Activated T-cell treated with anti-CD3 and anti-CD28 coated beads, Interleukin-2, amount 50 U/mL, for 24 hours (primary cell): ENCODE measurements around the gene ARMH1.

Experiments
- DNase-seq: peaks from one replicate; pipeline ENCODE4 v3.0.0-alpha.2; 2020
- H3K27ac Mint-ChIP-seq: 2 replicates; pipeline ENCODE4 v1.8.0; 2020; ENCODE audit warnings: mild to moderate bottlenecking, mixed read lengths
- H3K27me3 Mint-ChIP-seq: 2 replicates; pipeline ENCODE4 v1.8.0; 2020; ENCODE audit warnings: mixed read lengths
- H3K36me3 Mint-ChIP-seq: 2 replicates; pipeline ENCODE4 v1.8.0; 2020; ENCODE audit warnings: low read depth, mixed read lengths
- H3K4me1 Mint-ChIP-seq: 2 replicates; pipeline ENCODE4 v1.8.0; 2020; ENCODE audit warnings: low read depth, mixed read lengths
- H3K4me3 Mint-ChIP-seq: 2 replicates; pipeline ENCODE4 v1.8.0; 2020; ENCODE audit warnings: mild to moderate bottlenecking, moderate library complexity, mixed read lengths
- H3K9me3 Mint-ChIP-seq: 2 replicates; pipeline ENCODE4 v1.8.0; 2020; ENCODE audit warnings: mixed read lengths

The ARMH1 gene

GRCh38 chr1:44707959-44708831 is 33.7 kb downstream of the ARMH1 start:
- Mint-ChIP-seq H3K4me3 (peak overlapping the region; percentile 62), H3K27me3 (no peaks in the 10 kb centered on the region), H3K27ac (peak overlapping the region; percentile 74)

GRCh38 chr1:44713321-44713781 is 38.8 kb downstream of the ARMH1 start:
- Mint-ChIP-seq H3K4me3 (no peak overlapping the region), H3K27me3 (no peaks in the 10 kb centered on the region), H3K9me3 (no peaks in the 10 kb centered on the region), H3K4me1 (peaks cover 39% of the 10 kb centered on the region), H3K27ac (no peak overlapping the region), H3K36me3 (no peaks in the 10 kb centered on the region)
- DNase-seq, result no peak

More at GRCh38 chr1:44707959-44708831, 33.7 kb downstream of the ARMH1 start:
- no peaks in the 10 kb centered on the region for H3K36me3 Mint-ChIP-seq
- no peaks in the 10 kb centered on the region for H3K9me3 Mint-ChIP-seq
- DNase-seq, result peak; percentile 51
- H3K4me1 Mint-ChIP-seq, result peaks cover 15% of the 10 kb centered on the region

- Mint-ChIP-seq H3K36me3 (no peaks in the 10 kb centered on the region), H3K27me3 (no peaks in the 10 kb centered on the region), H3K27ac (peak overlapping the region; percentile 71), H3K9me3 (no peaks in the 10 kb centered on the region), H3K4me1 (peaks cover 46% of the 10 kb centered on the region), H3K4me3 (no peak overlapping the region)
- no peak for DNase-seq
These were observed 40.0 kb downstream of the ARMH1 start for GRCh38 chr1:44714532-44714931.

- Mint-ChIP-seq H3K4me1 (peaks cover 49% of the 10 kb centered on the region), H3K36me3 (no peaks in the 10 kb centered on the region), H3K4me3 (peak overlapping the region; percentile 39), H3K27me3 (no peaks in the 10 kb centered on the region), H3K9me3 (no peaks in the 10 kb centered on the region), H3K27ac (peak overlapping the region; percentile 71)
- DNase-seq, result peak; percentile 73
These were observed 40.5 kb downstream of the ARMH1 start for GRCh38 chr1:44714944-44715571.

GRCh38 chr1:44717156-44717555 is 42.6 kb downstream of the ARMH1 start:
- Mint-ChIP-seq H3K4me1 (peaks cover 68% of the 10 kb centered on the region), H3K36me3 (no peaks in the 10 kb centered on the region), H3K9me3 (no peaks in the 10 kb centered on the region), H3K4me3 (no peak overlapping the region), H3K27ac (no peak overlapping the region), H3K27me3 (no peaks in the 10 kb centered on the region)
- DNase-seq, result no peak

GRCh38 chr1:44717653-44718052 is 43.1 kb downstream of the ARMH1 start:
- H3K27ac Mint-ChIP-seq, result peak overlapping the region; percentile 20
- DNase-seq, result no peak
- no peaks in the 10 kb centered on the region for H3K9me3 Mint-ChIP-seq
- no peaks in the 10 kb centered on the region for H3K36me3 Mint-ChIP-seq
- H3K4me3 Mint-ChIP-seq, result no peak overlapping the region
- no peaks in the 10 kb centered on the region for H3K27me3 Mint-ChIP-seq
- peaks cover 68% of the 10 kb centered on the region for H3K4me1 Mint-ChIP-seq

GRCh38 chr1:44718091-44718490 is 43.6 kb downstream of the ARMH1 start:
- no peak for DNase-seq
- peaks cover 72% of the 10 kb centered on the region for H3K4me1 Mint-ChIP-seq
- no peaks in the 10 kb centered on the region for H3K9me3 Mint-ChIP-seq
- no peaks in the 10 kb centered on the region for H3K36me3 Mint-ChIP-seq
- H3K27ac Mint-ChIP-seq, result peak overlapping the region; percentile 20
- no peaks in the 10 kb centered on the region for H3K27me3 Mint-ChIP-seq
- no peak overlapping the region for H3K4me3 Mint-ChIP-seq

- Mint-ChIP-seq H3K27ac (peak overlapping the region; percentile 67), H3K4me1 (peaks cover 82% of the 10 kb centered on the region), H3K4me3 (no peak overlapping the region), H3K9me3 (no peaks in the 10 kb centered on the region), H3K27me3 (no peaks in the 10 kb centered on the region), H3K36me3 (peaks cover 6% of the 10 kb centered on the region)
- no peak for DNase-seq
These were observed 44.8 kb downstream of the ARMH1 start for GRCh38 chr1:44719318-44719717.

- no peak for DNase-seq
- Mint-ChIP-seq H3K36me3 (peaks cover 13% of the 10 kb centered on the region), H3K4me3 (no peak overlapping the region), H3K9me3 (no peaks in the 10 kb centered on the region), H3K27ac (peak overlapping the region; percentile 100), H3K27me3 (no peaks in the 10 kb centered on the region), H3K4me1 (peaks cover 81% of the 10 kb centered on the region)
These were observed 45.8 kb downstream of the ARMH1 start for GRCh38 chr1:44720281-44720680.

- Mint-ChIP-seq H3K9me3 (no peaks in the 10 kb centered on the region), H3K27me3 (no peaks in the 10 kb centered on the region), H3K4me1 (peaks cover 78% of the 10 kb centered on the region), H3K4me3 (peak overlapping the region; percentile 49), H3K36me3 (peaks cover 21% of the 10 kb centered on the region), H3K27ac (peak overlapping the region; percentile 100)
- DNase-seq, result peak; percentile 76
These were observed 47.2 kb downstream of the ARMH1 start for GRCh38 chr1:44721485-44722361.

- peak overlapping the region; percentile 100 for H3K27ac Mint-ChIP-seq
- peaks cover 75% of the 10 kb centered on the region for H3K4me1 Mint-ChIP-seq
- DNase-seq, result peak; percentile 61
- no peaks in the 10 kb centered on the region for H3K9me3 Mint-ChIP-seq
- H3K27me3 Mint-ChIP-seq, result no peaks in the 10 kb centered on the region
- peak overlapping the region; percentile 83 for H3K4me3 Mint-ChIP-seq
- peaks cover 21% of the 10 kb centered on the region for H3K36me3 Mint-ChIP-seq
These were observed 48.5 kb downstream of the ARMH1 start for GRCh38 chr1:44723064-44723463.

- Mint-ChIP-seq H3K27me3 (no peaks in the 10 kb centered on the region), H3K9me3 (no peaks in the 10 kb centered on the region), H3K4me1 (peaks cover 73% of the 10 kb centered on the region), H3K27ac (peak overlapping the region; percentile 100), H3K4me3 (peak overlapping the region; percentile 83), H3K36me3 (peaks cover 21% of the 10 kb centered on the region)
- DNase-seq, result peak; percentile 72
These were observed 49.2 kb downstream of the ARMH1 start for GRCh38 chr1:44723496-44724295.

- Mint-ChIP-seq H3K27me3 (no peaks in the 10 kb centered on the region), H3K36me3 (peaks cover 21% of the 10 kb centered on the region), H3K4me1 (peaks cover 70% of the 10 kb centered on the region), H3K27ac (peak overlapping the region; percentile 100), H3K9me3 (no peaks in the 10 kb centered on the region), H3K4me3 (peak overlapping the region; percentile 83)
- peak; percentile 47 for DNase-seq
These were observed 49.9 kb downstream of the ARMH1 start for GRCh38 chr1:44724296-44724954.
